OCI-LY3 (cell line): ENCODE measurements around the gene APOA5.

Experiments
- H2AFZ ChIP-seq: fragments of 200-600, 300-600 bp; shearing (Covaris generic); 2 replicates; pipeline ENCODE4 v1.6.0; 2014; ENCODE audit warnings: antibody characterized with exemption, low read depth, low read length
- H3K27ac ChIP-seq: fragments of 200-600, 300-600 bp; sonication (generic); 2 replicates; pipeline ENCODE4 v1.5.1; 2014; ENCODE audit warnings: mild to moderate bottlenecking, low read length, moderate library complexity, mixed read lengths
- H3K27me3 ChIP-seq: fragments of 200-600, 300-600 bp; sonication (generic); 2 replicates; pipeline ENCODE4 v1.6.1; 2014; ENCODE audit warnings: low read depth, low read length, mixed read lengths
- H3K36me3 ChIP-seq: fragments of 200-600, 300-600 bp; sonication (generic); replicated peaks from 2 replicates; pipeline ENCODE3; 2014; ENCODE audit warnings: low read depth, low read length, mixed read lengths
- H3K4me1 ChIP-seq: fragments of 300-600, 200-600 bp; sonication (generic); 2 replicates; pipeline ENCODE4 v1.6.1; 2014; ENCODE audit warnings: low read length, mixed read lengths
- H3K4me2 ChIP-seq: fragments of 200-600, 300-600 bp; sonication (generic); 2 replicates; pipeline ENCODE4 v1.6.1; 2014; ENCODE audit warnings: low read length, mixed read lengths
- H3K4me3 ChIP-seq: fragments of 300-600, 200-600 bp; sonication (generic); 2 replicates; pipeline ENCODE4 v1.5.1; 2014; ENCODE audit warnings: antibody characterized with exemption, mild to moderate bottlenecking, low read length, moderate library complexity
- H3K79me2 ChIP-seq: fragments of 300-600, 200-600 bp; shearing (Covaris generic); 2 replicates; pipeline ENCODE4 v1.6.1; 2014; ENCODE audit warnings: mild to moderate bottlenecking, low read length, mixed read lengths
- H3K9ac ChIP-seq: fragments of 300-600, 200-600 bp; shearing (Covaris generic); 2 replicates; pipeline ENCODE4 v1.6.0; 2014; ENCODE audit warnings: mild to moderate bottlenecking, low read length, moderate library complexity
- H3K9me3 ChIP-seq: fragments of 200-600, 300-600 bp; shearing (Covaris generic); 2 replicates; pipeline ENCODE4 v1.6.1; 2014; ENCODE audit warnings: low read length, mixed read lengths; ENCODE audit not compliant: insufficient read depth
- H4K20me1 ChIP-seq: fragments of 200-600, 300-600 bp; sonication (generic); 2 replicates; pipeline ENCODE4 v1.6.1; 2016; ENCODE audit warnings: low read length, mixed read lengths; ENCODE audit not compliant: insufficient read depth
- CTCF ChIP-seq: fragments of 200-600, 300-600 bp; sonication (generic); IDR thresholded peaks from 2 replicates; pipeline ENCODE4 v1.5.1; 2014; ENCODE audit warnings: antibody characterized with exemption, low read length, low read depth
- EZH2phosphoT487 ChIP-seq: fragments of 200-600 bp; shearing (Covaris generic); IDR thresholded peaks from 2 replicates; pipeline ENCODE4 v1.6.1; 2018; ENCODE audit warnings: antibody characterized with exemption, mixed run types, low read depth

The APOA5 gene

GRCh38 chr11:116811194-116811593 is 19.5 kb upstream of the APOA5 start:
- H3K4me2 ChIP-seq = peak overlapping the region; percentile 53
- H4K20me1 ChIP-seq = no peaks in the 10 kb centered on the region
- TF ChIP-seq CTCF = no peak
- TF ChIP-seq EZH2phosphoT487 = no peak
- no peak overlapping the region for H3K9ac ChIP-seq
- H2AFZ ChIP-seq = peak overlapping the region; percentile 74
- H3K4me1 ChIP-seq = peaks cover 18% of the 10 kb centered on the region
- H3K27me3 ChIP-seq = no peaks in the 10 kb centered on the region
- H3K36me3 ChIP-seq = no peaks in the 10 kb centered on the region
- peak overlapping the region; percentile 9 for H3K4me3 ChIP-seq
- H3K9me3 ChIP-seq = no peaks in the 10 kb centered on the region
- no peak overlapping the region for H3K27ac ChIP-seq
- H3K79me2 ChIP-seq = no peaks in the 10 kb centered on the region

- H3K27ac ChIP-seq = no peak overlapping the region
- H3K36me3 ChIP-seq = no peaks in the 10 kb centered on the region
- H3K4me3 ChIP-seq = no peak overlapping the region
- no peaks in the 10 kb centered on the region for H4K20me1 ChIP-seq
- H3K9ac ChIP-seq = no peak overlapping the region
- H3K27me3 ChIP-seq = no peaks in the 10 kb centered on the region
- peaks cover 14% of the 10 kb centered on the region for H3K4me1 ChIP-seq
- H2AFZ ChIP-seq = no peak overlapping the region
- TF ChIP-seq EZH2phosphoT487 = no peak
- no peak for TF ChIP-seq CTCF
- H3K4me2 ChIP-seq = no peak overlapping the region
- H3K9me3 ChIP-seq = no peaks in the 10 kb centered on the region
- H3K79me2 ChIP-seq = no peaks in the 10 kb centered on the region
Observed at GRCh38 chr11:116808262-116809175, 16.8 kb upstream of the APOA5 start.

GRCh38 chr11:116807601-116808261 is 16.1 kb upstream of the APOA5 start:
- Histone ChIP-seq H2AFZ (no peak overlapping the region), H3K4me1 (peaks cover 14% of the 10 kb centered on the region), H3K27ac (no peak overlapping the region)

More at GRCh38 chr11:116807601-116808261, 16.1 kb upstream of the APOA5 start:
- H3K4me2 ChIP-seq = no peak overlapping the region
- no peak overlapping the region for H3K9ac ChIP-seq
- H3K27me3 ChIP-seq = no peaks in the 10 kb centered on the region
- TF ChIP-seq CTCF (no peak), EZH2phosphoT487 (no peak)
- H4K20me1 ChIP-seq = no peaks in the 10 kb centered on the region
- H3K4me3 ChIP-seq = no peak overlapping the region
- no peaks in the 10 kb centered on the region for H3K79me2 ChIP-seq
- no peaks in the 10 kb centered on the region for H3K9me3 ChIP-seq
- H3K36me3 ChIP-seq = no peaks in the 10 kb centered on the region
